Stimulated activated CD8-positive, alpha-beta memory T cell treated with anti-CD3 and anti-CD28 coated beads, Interleukin-4, amount 100 ng/mL, for 24 hours (primary cell): Measurements from ENCODE around the gene PAFAH1B1.
"Not testable (repeated sequence)": the region's sequence is repeated elsewhere in the genome, so short reads cannot be mapped to it uniquely, and the experiment has no call there.

ENCODE experiments used
- DNase-seq: peaks from one replicate; pipeline ENCODE4 v3.0.0-alpha.2; 2020; ENCODE audit warnings: low read depth

The PAFAH1B1 gene

DNA sequence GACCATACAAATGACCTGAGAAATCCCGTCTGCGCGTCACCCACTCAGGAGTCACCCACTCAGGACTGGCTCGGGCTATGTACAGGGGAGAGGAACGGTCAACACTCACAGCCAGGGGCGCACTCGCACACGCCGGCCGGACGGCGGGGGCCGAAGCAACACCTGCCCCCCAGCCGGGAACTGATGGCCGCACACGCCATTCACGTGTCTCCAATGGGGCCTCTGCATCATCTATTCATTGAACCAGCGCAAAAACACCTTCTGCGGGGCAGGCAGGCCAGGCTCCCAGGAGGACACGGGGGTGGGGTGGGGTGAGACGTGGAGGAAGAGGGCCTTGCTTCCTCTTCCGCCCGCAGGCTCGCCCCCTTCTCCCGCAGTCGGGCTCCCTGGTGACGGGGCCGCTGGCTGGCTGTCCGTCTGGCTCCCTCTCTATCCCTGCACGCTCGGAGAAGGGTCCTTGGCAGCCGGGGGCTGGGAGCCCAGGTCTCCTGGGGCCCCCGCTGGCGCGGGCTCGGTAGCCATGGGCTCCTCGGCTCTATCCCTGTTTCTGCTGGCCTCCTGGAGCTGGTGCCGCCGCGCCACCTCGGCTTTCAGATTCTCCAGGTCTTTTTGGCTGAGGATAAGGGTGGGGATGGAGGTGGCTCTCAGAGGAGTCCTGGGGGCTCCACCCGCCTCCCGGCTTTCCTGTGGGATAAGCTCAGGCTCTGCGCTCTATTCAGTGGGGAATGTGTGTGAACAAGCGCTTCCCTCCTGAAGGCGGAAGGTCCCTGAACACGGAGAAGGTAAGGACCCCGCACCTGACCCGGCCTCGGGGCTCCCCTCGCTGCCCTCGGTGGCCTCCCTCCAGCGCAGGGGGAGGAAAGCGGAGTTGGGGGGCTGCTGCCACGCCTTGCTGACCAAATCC, 97.0 kb downstream of the PAFAH1B1 start:
- no peak for DNase-seq

DNA sequence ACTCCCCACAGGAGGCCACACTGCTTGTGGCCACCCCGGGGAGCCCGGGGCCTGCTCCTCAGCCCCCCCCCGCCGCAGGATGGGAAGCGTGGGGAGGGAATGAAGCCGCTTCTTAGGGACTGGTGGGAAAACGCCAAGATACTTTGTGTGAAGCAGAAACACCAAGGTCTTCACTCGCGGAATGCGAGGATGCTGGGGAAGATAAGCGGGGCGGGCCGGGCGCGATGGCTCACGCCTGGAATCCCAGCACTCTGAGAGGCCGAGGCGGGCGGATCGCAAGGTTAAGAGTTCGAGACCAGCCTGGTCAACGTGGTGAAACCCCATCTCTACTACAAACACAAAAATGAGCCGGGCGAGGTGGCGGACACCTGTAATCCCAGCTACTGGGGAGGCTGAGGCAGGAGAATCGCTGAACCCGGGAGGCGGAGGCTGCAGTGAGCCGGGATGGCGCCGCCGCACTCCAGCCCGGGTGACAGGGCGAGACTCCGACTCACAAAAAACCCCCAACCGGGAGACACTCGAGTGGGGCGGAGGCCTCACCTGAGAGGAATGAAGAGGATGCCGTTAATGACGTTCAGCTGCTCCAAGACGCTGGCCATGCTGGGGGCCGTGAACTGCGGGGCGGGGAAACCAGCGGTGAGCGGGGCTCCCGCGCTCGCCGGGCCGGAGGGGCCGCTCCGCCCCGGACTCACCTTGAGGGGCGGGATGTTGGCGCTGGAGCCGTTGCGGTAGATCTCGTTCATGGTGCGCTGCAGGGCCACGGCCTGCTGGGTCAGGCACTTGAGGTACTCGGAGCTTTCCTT, 97.8 kb downstream of the PAFAH1B1 start:
- no peak for DNase-seq

DNA sequence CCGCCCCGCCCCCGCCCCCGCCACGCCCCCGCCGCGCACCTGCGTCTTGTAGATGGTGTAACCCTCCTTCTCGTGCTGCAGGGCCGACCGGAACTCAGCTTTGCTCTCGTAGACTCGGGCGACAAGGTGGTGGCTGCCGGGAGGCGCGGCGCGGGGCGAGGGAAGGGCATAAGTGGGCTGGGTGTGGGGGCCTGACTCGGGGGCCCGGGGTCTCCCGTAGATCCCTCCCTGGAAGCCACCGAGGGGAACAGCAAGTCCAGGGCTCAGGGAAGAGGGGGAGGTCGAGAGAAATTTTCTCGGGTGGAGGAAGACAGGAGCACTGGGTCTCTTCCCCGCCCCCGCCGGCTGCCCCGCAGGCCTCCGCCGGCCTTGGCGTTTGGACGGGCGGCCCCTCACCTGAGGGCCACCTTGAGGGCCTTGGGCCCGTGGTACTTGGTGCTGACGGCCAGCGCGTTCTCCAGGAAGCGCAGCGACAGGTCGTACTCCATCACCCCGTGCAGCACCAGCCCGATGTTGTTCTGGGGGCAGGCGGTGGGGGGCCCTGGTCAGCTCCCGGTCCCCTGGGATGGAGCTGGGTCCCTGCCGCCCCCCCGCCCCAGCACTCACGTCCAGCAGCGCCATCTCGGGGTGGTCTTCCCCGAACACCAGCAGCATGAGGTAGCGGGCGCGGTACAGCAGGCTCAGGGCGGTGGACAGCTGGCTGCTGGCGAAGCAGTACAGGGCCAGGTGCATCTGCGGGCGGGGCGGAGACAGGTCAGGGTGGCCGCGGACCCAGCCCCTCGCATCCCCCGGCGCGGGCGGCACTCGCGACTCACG, 98.7 kb downstream of the PAFAH1B1 start:
- no peak for DNase-seq

DNA sequence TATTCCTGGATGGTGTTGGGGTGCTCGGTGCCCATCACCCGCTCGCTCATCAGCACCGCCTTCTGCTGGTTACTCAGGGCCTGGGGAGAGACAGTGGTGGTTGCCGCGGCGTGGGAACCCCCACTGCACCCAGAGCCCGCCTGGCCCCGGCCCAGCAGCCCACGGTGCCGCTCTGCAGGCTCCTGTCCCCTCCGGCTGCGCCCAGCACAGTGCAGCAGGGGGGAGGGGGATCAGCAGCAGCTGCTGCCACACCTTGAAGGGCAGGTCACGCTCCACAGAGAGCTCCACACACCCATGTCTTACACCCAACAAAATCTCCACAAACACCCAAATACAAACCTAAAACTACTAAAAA, 99.3 kb downstream of the PAFAH1B1 start:
- no peak for DNase-seq

DNA sequence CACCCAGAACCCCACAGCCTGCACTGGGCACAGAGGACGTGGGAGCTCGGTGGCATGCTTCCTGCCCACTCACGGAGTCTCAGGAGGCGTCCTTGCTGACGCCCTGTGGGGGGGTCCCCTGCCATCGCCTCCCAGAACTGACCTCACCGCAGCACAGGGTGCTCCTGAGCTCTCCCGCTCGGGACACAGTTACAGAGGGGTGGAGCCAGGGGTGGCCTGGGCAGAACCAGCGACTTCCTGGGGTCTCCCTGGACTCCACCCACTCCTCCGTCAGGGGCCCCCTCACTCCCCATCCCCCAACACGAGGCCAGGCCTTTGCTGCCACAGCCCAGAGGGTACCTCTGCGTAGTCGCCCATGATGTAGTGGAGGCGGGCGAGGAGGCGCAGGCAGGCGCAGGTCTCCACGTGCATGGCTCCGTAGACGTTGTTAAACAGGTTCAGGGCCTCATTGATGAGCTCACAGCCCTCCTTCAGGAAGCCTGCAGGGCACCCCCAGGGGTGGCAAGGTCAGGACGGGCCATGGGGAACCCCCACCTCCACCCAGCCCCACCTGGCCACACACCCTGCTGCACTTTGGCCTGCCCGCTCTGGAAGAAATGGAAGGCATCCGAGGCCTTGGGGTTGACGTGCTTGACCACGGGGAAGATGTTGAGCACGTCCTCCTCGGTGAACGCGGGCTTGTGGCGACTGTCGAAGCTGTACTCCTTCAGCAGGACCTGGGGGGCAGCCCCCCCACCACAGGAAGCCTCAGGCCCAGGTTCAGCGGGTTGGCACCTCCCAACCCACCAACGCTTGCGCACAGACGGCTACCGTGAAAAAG, 100.3 kb downstream of the PAFAH1B1 start:
- DNase-seq, result no peak

DNA sequence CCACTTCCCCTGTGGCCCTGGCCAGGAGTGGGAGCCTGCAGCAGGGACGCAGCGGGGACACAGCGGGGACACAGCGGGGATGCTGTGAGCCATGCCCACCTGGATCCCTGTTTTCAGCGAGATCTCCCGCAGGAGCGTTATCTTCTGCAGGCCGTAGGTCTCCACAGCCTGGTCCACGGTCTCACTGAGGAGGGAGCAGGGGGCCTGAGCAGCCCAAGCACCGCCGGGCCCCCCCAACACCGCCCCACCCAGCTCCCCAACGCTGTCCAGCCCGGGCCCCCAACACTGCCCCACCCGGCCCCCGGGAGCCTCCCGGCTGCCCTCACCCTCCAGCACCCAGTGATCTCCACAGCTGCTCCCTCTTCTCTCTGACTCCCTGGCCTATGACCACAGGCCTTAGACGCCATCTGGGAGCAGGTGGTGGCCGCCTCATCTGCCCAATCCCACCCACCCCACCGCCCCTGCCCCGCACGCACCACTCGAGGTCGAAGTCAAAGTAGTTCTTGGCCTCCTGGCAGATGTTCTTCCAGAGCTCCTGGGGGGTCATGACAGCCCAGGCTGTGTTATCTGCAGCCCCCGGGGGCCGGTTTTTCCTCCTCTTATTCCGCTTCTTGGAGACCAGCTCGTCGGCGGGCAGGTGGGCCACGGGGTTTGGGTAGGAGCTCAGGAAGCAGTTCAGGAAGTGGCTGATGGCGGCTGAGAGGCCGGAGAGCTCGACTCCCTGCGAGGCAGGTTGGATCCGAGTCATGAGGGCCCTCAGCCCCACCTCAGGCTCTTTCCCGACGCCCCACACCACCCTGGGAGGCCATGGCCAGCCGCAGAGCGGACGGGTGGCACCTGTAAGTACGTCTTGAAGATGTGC, 101.2 kb downstream of the PAFAH1B1 start:
- DNase-seq, result no peak

DNA sequence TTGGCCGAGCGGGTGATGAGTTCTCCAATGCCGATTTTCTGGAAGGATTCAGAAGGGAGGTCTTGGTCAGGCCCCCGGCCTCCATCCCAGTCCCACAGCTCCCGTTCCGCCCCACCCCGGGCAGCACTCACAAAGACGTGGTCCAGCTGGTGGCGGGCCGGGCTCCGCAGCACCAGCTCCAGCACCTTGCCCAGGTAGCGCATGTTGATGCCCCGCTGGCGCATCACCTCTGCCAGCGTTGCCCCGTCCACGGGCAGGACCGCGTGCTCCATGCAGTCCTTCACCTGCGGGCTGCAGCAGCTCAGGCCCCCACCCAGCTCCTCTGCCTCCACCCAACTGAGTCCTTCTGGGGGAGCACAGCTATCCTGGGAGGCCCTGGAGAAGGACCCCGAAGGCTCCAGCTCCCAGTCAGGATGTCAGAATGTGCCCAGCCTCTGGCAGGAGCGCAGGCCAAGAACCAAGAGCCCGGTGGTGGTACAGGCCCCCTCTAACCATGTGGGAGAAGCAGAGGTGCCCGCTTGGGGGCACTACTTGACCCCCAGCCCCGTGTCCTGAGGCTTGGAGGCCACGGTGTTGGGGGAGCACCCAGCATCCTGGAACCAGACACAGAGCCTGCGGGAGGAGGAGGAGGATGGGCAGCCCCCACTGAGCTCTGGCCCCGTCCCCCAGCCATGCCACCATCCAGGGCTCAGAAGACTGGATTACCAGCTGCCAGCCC, 101.9 kb downstream of the PAFAH1B1 start:
- DNase-seq, result no peak

DNA sequence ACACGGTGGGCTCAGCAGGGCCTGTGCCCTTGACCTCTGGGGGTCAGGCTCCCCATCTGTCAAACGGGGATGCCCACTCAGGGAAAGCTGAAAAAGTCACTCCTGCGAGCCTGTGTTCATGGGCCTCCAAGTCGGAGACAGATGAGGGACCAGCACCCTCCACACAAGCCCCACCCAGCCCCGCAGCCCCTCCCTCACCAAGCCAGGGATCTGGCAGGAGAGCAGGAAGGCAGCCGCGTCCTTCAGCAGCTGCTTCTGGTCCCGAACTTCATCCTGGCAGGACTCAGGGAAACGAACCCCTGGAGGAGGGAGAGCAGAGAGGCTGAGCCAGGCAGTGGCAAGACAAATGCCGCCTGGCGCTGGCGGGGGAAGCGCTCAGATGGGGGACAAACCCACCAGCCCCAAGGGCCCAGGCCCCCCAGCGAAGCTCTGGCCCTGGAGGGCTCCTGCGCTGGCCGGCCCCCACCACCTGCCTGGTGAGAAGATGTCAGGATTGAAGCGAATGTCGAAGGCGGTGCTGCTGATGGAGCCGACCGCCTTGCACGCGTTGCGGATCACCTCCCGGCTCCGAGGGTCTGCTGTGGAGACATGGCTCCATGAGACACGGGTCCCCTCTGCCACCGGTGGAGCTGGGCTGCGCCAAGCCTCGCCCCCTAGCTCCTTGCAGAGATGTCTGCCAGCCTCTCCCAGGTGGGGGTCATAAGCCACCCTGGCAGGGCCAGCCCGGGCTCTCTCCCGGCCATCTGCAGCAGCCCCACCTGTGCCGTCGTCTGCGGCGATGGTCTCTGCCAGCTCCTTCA, 102.7 kb downstream of the PAFAH1B1 start:
- no peak for DNase-seq

DNA sequence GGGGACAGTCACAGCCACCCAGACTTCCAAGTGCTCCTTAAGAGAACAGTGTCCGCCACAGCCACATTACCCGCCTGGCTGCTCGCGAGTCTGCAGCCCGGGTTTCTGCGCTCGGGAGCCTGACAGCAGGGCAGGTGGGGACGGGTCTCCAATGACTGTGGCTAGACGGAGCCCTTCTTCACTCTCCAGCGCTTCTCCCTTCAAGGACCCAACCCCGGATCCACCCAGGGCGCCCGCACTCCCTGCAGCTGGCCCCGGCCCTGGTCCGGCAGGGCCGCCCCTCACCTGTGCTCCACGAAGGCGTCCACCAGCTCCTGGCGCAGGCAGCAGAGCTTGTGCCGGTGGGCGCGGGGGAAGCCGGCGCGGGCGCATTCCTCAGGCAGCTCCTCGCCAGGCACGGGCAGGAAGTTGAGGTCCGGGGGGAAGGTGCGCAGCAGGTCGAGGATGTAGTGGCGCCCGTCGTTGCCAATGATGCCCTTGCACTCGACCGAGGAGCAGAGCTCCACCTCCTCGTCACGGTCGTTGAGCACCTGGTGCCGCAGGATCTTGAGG, 104.2 kb downstream of the PAFAH1B1 start:
- DNase-seq, result no peak

DNA sequence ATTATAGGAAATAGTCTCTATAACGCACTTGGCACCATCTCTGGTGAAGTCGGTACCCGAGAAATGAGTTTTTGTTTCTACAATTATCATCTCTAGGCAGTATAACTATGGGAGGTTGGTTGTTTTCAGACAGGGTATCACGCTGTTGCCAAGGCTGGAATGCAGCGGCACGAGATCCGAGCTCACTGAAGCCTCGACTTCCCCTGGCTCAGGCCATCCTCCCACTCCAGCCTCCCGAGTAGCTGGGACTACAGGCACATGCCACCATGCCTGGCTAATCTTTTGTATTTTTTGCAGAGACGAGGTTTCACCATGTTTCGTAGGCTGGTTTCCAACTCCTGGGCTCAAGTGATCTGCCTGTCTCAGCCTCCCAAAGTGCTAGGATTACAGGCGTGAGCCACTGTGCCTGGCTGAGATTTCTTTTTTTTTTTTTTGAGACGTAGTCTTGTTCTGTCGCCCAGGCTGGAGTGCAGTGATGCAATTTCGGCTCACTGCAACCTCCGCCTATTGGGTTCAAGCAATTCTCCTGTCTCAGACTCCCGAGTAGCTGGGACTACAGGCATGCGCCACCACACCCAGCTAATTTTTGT, 105.9 kb downstream of the PAFAH1B1 start:
- not testable (repeated sequence) for DNase-seq

DNA sequence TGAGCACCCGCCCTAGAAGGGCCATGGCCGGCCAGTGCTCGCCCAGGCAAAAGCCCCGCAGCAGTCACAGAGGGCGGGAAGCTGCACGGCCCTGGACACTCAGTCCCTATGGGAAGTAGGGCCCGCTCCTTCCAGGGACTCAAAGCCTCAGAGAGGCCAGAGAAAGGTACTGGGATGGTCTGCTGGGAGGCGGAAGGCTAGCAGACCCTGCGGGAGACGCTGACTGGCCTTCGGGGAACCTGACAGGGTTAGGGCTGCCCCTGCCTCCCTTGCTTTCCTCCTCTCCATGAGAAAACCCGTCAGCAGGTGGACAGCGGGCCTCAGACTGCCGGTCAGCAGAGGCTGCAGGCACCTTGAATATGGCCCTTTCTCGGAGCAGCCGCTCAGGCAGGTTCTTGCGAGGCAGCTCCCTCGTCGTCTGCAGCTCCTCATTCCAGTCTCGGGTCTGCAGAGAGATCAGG, 106.6 kb downstream of the PAFAH1B1 start:
- DNase-seq, result no peak

DNA sequence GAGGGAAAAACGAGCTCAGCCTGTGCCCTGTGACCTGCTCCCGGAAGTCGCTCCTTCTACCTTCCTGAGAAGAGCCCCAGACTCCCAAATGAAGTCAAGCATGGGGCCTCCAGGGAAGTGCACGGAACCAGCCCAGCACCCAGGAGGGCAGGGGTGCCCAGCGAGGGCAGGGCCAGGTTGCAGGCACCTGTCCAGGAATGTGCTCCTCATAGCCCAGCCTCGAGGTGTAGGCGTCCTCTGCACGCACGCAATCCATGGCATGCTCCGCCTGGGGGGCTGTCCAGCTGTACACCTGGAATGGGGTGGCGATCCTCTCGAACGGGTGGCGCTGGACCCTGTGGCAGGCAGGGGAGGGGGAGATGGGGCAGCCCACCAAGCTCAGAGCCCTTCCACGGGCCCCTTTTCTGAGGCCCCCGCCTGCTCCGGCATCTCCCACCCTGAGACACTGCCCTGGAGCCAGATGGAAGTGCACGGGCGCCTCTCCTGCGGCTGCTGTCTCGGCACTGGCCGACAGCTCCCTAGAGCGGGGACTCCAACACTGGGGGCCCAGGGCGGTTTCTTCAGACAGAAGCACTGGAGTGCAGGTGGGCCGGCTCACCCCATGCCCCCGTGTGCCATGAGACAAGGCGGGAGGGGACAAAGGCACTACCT, 107.2 kb downstream of the PAFAH1B1 start:
- DNase-seq, result no peak

DNA sequence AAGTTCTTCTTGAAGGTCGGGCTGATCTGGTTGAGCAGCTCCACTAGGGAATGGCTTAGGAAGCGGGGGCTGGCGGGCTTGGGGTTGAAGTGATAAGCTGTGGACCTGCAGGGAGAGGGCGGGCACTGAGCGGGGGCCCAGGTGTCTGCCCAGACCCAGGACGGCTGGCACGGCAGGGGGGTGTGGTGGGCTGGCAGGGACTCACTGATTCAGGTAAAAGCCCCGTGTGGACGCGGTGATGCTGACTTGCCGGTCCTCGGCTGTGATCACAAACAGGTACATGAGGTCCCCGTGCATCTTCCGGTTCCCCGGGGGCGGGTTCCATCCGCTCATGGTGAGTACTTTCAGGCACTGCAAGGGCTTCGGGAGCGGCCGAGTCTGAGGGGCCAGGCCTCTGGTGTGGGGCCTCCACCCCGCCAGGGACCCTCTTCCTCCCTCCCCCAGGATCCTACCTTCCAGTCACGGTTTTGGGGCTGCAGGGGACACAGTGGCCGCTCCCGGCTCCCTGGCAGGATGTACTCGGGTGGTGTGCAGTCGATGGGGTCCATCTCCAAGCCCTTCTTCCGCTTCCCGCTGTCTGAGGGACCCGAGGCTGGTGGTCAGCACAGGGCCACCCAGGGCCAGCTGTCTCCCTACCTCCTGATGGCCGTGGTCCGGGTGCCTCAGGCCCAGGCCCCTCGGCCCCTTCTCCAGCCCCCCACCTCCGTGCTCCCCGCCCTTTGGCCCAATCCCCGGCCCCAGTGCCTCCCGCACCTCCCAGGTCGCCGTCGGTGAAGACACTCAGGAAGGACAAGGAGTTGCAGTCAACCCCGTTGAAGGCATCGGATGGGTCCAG, 107.9 kb downstream of the PAFAH1B1 start:
- no peak for DNase-seq

DNA sequence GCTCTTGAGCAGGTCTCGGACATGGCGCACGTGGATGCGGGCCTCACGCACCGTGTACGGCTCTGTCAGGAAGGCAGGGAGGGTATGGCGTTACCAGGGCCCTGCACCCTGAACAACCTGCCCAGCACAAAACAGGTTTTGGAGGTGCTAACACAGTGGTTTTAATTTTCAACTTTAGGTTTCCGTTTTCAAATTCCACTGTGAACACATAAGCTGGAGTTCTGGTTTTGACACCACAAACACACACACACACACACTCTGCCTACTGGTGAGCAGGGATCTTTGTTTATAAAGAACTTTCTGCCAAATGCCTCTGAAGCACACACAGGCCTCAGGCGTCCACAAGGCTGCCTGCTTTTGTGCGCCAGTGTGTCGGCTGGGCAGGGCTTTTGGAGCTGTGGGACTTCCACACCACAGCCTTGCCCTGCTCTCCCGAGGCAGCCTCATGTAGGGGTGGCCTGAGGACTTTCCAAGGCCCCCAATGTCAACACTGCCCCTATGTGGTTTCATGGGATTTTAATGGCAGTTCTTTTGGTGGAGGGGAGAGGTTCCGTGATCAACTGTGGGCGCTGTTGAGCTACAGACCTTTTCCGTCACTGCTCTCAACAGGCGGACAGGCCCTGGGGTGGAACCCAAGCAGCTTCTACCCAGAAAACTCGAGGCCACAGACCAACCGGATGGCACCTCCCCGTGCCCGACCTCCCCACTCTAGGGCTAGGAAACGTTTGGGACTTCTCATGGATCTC, 108.7 kb downstream of the PAFAH1B1 start:
- no peak for DNase-seq

DNA sequence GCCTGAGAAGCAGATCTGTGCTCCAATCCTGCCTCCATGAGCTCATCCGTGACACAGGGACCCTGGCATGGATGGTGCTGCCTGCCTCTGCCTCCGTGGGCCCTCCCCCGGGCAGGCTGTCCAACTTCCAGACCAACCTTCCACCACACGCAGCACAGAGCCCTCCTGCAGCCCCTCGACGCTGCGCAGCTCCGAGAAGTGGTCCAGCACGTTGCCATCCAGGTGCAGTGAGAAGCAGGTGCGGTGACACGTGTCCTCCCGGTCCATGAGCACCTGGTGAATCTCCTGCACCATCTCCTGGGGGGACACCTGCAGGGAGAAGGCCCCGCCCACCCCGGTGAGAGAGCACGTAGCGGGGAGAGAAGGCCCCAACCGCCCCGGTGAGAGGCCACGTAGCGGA, 109.7 kb downstream of the PAFAH1B1 start:
- no peak for DNase-seq

DNA sequence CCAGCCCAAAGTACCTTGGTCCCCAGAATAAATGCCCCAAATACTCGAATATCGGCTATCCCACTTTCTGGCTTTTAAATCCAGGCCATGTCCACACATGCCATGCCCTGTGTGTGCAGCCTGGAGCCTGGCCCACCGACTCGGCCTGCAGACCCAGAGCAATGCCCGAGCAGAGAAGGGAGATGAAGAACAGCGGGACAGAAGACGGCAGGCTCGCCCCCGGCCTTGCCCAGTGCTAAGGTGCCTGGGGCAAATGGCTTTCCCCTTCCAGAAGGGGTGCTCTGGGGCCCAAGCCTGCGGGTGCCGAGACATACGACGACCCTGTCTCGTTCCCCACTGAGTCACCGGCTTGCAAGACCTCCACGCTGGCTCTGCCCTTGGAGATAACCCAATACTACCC, 110.2 kb downstream of the PAFAH1B1 start:
- DNase-seq, result no peak
